Measurements from ENCODE around the gene P3H2.

The P3H2 gene

DNA sequence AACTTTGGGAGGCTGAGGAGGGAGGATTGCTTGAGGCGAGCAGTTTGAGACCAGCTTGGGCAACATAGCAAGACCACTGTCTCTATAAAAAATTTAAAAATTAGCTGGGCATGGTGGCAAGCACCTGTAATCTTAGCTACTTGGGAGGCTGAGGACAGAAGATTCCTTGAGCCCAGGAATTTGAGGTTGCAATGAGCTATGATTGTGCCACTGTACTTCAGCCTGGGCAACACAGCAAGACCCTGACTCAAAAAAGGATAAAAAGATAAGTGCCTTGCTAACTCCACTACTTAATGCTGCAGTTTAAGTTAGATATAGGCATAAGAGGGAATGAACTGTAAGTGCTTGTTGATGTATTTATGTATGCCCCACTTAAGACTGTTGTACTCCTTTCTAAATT is 102.2 kb downstream of the P3H2 start:
- H3K4me2 ChIP-seq (ENCODE audit: insufficient read depth, low read length), result no peak overlapping the region
- H3K36me3 ChIP-seq (ENCODE audit: insufficient read depth, low read length), result no peaks in the 10 kb centered on the region
- H3K9me3 ChIP-seq (ENCODE audit: insufficient read depth, low read length, severe bottlenecking), result no peaks in the 10 kb centered on the region
- no peak for TF ChIP-seq EZH2 (IDR thresholded peaks at IDR 0.05; ENCODE audit: borderline replicate concordance, low read depth, low read length, severe bottlenecking)
- TF ChIP-seq, protein P1, sequence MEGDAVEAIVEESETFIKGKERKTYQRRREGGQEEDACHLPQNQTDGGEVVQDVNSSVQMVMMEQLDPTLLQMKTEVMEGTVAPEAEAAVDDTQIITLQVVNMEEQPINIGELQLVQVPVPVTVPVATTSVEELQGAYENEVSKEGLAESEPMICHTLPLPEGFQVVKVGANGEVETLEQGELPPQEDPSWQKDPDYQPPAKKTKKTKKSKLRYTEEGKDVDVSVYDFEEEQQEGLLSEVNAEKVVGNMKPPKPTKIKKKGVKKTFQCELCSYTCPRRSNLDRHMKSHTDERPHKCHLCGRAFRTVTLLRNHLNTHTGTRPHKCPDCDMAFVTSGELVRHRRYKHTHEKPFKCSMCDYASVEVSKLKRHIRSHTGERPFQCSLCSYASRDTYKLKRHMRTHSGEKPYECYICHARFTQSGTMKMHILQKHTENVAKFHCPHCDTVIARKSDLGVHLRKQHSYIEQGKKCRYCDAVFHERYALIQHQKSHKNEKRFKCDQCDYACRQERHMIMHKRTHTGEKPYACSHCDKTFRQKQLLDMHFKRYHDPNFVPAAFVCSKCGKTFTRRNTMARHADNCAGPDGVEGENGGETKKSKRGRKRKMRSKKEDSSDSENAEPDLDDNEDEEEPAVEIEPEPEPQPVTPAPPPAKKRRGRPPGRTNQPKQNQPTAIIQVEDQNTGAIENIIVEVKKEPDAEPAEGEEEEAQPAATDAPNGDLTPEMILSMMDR (IDR thresholded peaks at IDR 0.05; ENCODE audit: borderline replicate concordance, extremely low read depth, low read length, poor library complexity, severe bottlenecking), result no peak
- no peak overlapping the region for H3K9ac ChIP-seq (ENCODE audit: low read depth, low read length)
- no peak overlapping the region for H2AFZ ChIP-seq (ENCODE audit: low read depth, low read length)
- ATAC-seq (ENCODE audit: insufficient read depth, low read depth) (no peak), DNase-seq (no peak)
- peaks cover 4% of the 10 kb centered on the region for H3K27me3 ChIP-seq (ENCODE audit: insufficient read depth, low read length, poor library complexity)
- no peak overlapping the region for H3K4me3 ChIP-seq (ENCODE audit: low read depth in 1 of 2, low read length in 2 of 2)
- no peaks in the 10 kb centered on the region for H3K79me2 ChIP-seq (ENCODE audit: insufficient read depth, low read length)
- H3K4me1 ChIP-seq (ENCODE audit: insufficient read depth, low read length), result no peaks in the 10 kb centered on the region
- H3K27ac ChIP-seq (ENCODE audit: low read length), result no peak overlapping the region
- H4K20me1 ChIP-seq (ENCODE audit: insufficient read depth, low read length), result no peaks in the 10 kb centered on the region

DNA sequence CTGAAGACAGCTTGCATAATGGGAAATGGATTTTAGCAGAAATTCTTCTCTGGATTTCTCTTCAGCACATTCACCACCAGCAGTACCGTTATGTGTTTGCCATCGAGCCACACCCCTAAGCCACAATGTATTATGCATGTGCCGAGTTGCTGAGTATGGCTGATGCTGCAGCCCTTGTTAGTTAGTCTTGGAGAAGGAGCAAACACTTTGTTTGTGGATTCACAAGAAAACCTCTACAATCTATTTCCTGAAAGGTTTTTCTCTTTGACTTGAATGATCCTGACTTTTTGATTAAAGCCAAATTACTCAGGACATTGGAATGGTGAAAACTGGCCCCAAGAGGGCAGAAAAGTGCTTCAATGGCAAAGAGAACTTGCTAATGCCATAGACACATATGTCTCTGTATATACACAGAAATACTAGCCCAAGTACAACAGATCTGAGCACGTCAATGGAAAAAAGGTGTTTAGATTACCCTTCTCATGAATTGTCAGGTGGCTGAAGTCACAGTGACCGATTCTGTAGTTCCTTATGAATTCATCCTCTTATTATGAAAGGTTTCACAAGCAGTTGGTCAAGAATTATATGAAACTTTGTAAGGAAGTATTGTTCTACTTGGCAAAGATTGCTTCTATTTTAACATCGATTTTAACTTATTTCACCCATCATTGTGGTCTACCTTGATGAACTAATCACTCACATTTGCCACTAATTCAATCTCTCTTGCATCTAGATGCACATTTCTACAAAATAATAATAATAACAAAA is 103.0 kb downstream of the P3H2 start:
- H3K4me1 ChIP-seq (ENCODE audit: insufficient read depth, low read length), result no peaks in the 10 kb centered on the region
- H4K20me1 ChIP-seq (ENCODE audit: insufficient read depth, low read length), result no peaks in the 10 kb centered on the region
- H3K79me2 ChIP-seq (ENCODE audit: insufficient read depth, low read length), result no peaks in the 10 kb centered on the region
- no peaks in the 10 kb centered on the region for H3K9me3 ChIP-seq (ENCODE audit: insufficient read depth, low read length, severe bottlenecking)
- no peak overlapping the region for H3K4me3 ChIP-seq (ENCODE audit: low read depth in 1 of 2, low read length in 2 of 2)
- no peak overlapping the region for H3K27ac ChIP-seq (ENCODE audit: low read length)
- H3K36me3 ChIP-seq (ENCODE audit: insufficient read depth, low read length), result no peaks in the 10 kb centered on the region
- ATAC-seq (ENCODE audit: insufficient read depth, low read depth) (no peak), DNase-seq (no peak)
- no peak overlapping the region for H3K4me2 ChIP-seq (ENCODE audit: insufficient read depth, low read length)
- H3K9ac ChIP-seq (ENCODE audit: low read depth, low read length), result no peak overlapping the region
- H3K27me3 ChIP-seq (ENCODE audit: insufficient read depth, low read length, poor library complexity), result peaks cover 4% of the 10 kb centered on the region
- H2AFZ ChIP-seq (ENCODE audit: low read depth, low read length), result no peak overlapping the region
- TF ChIP-seq, protein P1 (IDR thresholded peaks at IDR 0.05; ENCODE audit: borderline replicate concordance, extremely low read depth, low read length, poor library complexity, severe bottlenecking), result no peak
- TF ChIP-seq EZH2 (IDR thresholded peaks at IDR 0.05; ENCODE audit: borderline replicate concordance, low read depth, low read length, severe bottlenecking), result no peak

DNA sequence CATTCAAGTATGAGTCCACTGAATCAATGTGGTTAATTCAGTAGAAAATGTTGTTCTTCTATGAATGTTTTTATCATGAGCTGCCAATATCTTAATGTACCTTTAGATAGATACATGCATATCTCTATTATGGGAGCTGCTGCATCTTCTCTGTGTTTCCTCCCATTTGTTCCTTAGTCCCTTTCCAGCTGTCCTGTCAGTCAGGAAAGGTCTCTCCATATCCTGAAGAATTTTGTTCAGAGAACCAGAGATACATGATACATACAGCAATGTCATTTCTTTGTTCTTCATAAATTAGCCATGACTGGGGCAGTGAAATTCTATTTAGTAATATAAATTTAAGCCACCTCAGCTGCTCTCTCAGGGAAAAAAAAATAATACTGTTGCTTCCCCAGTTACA is 103.7 kb downstream of the P3H2 start:
- peaks cover 4% of the 10 kb centered on the region for H3K27me3 ChIP-seq (ENCODE audit: insufficient read depth, low read length, poor library complexity)
- H3K79me2 ChIP-seq (ENCODE audit: insufficient read depth, low read length), result no peaks in the 10 kb centered on the region
- no peak overlapping the region for H3K27ac ChIP-seq (ENCODE audit: low read length)
- H3K4me3 ChIP-seq (ENCODE audit: low read depth in 1 of 2, low read length in 2 of 2), result no peak overlapping the region
- no peak overlapping the region for H2AFZ ChIP-seq (ENCODE audit: low read depth, low read length)
- no peak for ATAC-seq (ENCODE audit: insufficient read depth, low read depth)
- no peaks in the 10 kb centered on the region for H3K4me1 ChIP-seq (ENCODE audit: insufficient read depth, low read length)
- no peak overlapping the region for H3K4me2 ChIP-seq (ENCODE audit: insufficient read depth, low read length)
- no peaks in the 10 kb centered on the region for H3K9me3 ChIP-seq (ENCODE audit: insufficient read depth, low read length, severe bottlenecking)
- H3K36me3 ChIP-seq (ENCODE audit: insufficient read depth, low read length), result no peaks in the 10 kb centered on the region
- TF ChIP-seq, protein P1 (IDR thresholded peaks at IDR 0.05; ENCODE audit: borderline replicate concordance, extremely low read depth, low read length, poor library complexity, severe bottlenecking), result no peak
- TF ChIP-seq EZH2 (IDR thresholded peaks at IDR 0.05; ENCODE audit: borderline replicate concordance, low read depth, low read length, severe bottlenecking), result no peak
- no peaks in the 10 kb centered on the region for H4K20me1 ChIP-seq (ENCODE audit: insufficient read depth, low read length)
- no peak for DNase-seq
- H3K9ac ChIP-seq (ENCODE audit: low read depth, low read length), result no peak overlapping the region
